ENCODE data around the gene TRIP6.

- no peak for TF ChIP-seq CTCF (IDR thresholded peaks at IDR 0.05; ENCODE audit: low read depth, low read length)
- no peak for TF ChIP-seq EZH2phosphoT487 (IDR thresholded peaks at IDR 0.05; ENCODE audit: low read depth)
Measured at GRCh38 chr7:100902638-100903037, 35.5 kb downstream of the TRIP6 start.

All from OCI-LY3 (cell line).